ENCODE data around the gene ST8SIA1.

The ST8SIA1 gene

GRCh38 chr12:22329621-22330020, 4.9 kb downstream of the ST8SIA1 start:
- DNase-seq, result no peak

DNA sequence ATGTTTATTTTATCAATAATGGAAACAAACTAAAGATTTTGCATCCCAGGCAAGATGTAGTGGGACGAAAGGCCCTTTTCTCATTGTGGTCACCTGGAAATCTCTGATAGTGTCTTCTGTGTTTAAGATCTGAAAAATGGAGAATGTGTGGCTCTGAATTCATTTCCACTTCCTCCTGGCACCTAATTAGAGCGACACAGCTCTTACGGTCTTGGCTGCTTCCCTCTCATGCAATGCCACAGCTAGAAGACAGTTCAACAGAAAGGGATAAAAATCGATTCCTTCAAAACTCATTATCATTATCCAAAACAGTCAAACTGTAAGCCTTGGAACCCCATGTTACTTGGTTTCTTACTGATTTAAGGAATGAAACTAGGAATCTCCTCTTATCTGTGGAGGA, 9.3 kb downstream of the ST8SIA1 start:
- DNase-seq, result no peak

DNA sequence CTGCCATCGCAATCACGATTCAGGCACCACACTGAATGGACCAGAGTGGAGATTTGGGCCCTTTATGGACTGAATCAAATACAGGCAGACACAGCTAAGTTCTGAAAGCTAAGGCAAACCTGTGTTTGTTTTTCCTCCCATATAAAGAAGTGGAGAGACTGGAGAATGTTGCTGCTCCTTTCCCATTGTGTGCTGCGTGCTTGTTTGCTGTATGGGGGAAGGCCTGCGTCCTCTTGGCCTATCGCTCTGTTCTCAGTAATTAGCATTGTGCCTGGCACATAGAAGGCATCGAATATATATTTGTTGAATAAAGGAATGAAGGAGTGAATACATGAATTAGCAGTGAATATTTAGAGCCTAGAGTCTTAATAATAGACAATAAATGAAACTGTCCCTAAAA, 12.4 kb downstream of the ST8SIA1 start:
- DNase-seq, result no peak

DNA sequence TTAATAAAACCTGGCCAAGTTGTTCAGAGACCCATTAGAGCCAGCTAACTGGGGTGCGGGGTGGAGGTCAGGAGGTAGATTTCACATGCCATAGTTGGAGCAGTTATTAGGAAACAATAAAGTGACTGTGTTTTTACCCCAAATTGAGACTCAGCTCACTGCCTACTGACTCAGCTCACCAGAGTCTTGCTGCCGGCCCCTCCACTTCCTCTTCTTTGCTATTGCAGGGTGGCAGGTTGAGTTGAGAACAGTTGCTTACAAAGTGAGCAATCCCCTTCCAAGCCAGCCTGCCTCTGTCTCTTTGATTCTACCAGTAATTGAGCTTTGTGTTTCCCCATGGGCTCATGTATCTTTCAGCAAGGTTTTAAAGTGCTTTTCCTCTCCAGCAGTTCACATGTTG, 12.9 kb downstream of the ST8SIA1 start:
- no peak for DNase-seq

GRCh38 chr12:22321018-22321605, 13.4 kb downstream of the ST8SIA1 start:
- no peak for DNase-seq

DNA sequence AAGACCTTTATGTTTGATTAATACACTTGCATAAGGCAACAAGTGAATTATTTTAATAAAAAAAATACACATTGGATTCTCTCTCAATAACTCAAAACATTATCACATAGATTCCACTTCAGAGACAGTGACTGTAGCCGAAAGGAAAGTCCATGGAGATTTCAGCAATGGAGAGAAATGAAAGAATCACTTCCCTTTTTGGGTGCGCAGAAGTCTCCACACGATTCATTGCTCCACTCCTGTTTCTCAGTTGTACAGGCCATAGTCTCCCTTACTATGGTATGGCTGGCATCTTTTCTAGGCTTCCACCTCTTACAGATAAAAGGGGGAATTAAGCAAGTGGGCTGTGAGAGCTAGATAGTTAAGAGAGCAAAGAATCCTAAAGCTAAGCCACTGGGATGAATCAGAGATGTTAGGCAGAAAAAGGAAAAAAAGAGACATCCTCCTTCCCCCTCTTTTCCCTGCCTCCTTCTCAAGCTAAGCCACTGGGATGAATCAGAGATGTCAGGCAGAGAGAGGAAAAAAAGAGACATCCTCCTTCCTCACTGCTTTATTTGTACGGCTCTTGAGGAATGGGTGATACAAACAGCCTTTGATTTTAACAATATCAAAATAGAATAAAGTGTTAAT, 16.3 kb downstream of the ST8SIA1 start:
- no peak for DNase-seq

DNA sequence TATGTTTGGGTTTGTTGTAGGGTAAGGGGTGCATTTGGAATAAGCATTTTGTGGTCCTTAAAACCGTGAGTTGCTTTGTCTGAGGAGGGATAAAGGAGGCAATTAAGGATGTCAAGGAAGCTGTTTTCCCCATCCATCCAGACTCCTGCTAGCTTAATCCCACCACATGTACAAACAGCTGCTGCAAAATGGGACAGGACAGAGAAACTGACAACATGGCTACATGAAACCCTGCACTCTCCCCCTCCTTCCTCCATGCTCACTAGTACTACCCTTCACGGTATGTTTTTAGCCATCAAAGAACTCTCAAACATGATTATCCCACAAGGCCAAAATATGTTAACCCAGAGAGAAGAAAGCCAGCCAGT, 20.6 kb downstream of the ST8SIA1 start:
- no peak for DNase-seq

GRCh38 chr12:22313286-22313962, 21.1 kb downstream of the ST8SIA1 start:
- no peak for DNase-seq

DNA sequence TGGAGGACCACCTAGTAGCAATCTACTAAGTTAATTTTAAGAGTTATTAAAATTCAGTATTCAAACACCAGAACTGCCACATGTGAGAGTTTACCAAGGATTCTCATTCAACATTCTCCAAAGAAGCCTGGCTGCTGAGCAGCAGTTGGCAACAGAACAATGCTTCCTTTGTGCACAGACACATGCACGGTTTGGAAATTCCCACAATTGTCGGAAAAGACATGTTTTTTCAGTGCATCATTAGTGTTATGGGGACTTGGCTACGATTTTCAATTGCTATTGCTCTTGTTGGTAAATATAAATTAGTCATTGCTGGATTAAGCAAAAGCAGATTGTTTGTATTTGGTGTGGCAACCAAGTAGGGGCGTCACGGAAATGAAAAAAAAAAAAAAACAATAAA, 22.2 kb downstream of the ST8SIA1 start:
- no peak for DNase-seq

GRCh38 chr12:22310709-22311108, 23.8 kb downstream of the ST8SIA1 start:
- DNase-seq, result no peak

DNA sequence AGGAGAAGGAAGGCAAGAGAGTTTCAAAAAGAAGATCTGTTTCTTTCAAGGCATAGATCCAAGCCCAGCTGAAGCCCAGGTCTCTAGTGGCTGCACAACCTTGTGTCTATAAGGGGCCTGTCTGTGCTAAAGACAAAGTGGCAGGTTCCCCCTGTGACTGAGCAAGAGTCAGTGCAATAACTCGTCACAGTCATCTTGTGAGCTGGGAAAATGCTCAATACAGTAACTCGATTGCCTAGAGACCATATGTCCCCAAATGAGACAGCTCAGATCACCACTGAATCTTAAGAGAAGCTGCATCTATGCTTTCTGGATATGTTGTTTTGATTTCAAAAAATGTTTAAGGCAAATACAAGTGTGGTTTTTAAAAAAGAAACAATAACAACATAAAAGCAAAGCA, 24.2 kb downstream of the ST8SIA1 start:
- no peak for DNase-seq

GRCh38 chr12:22307811-22308210, 26.7 kb downstream of the ST8SIA1 start:
- no peak for DNase-seq

DNA sequence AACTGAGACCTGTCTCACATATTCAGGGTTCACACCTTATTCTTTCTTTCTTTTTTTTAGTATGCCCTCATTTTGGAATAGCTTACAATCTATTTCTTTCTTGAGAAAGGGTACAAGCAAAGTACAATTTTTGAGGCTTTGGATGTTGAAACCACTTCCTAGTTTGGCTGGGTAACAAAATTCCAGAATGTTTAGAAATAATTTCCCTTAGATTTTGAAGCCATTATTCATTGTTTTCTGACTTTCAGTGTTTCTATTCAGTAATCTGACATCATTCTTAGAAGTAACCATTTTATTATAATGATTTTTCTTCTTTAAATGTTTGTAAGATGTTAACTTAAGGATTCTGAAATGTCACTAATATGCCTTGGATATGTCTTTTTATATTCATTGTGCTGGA, 28.2 kb downstream of the ST8SIA1 start:
- DNase-seq, result no peak

- DNase-seq, result no peak
Observed at GRCh38 chr12:22304341-22304740, 30.2 kb downstream of the ST8SIA1 start.

- no peak for DNase-seq
Observed at GRCh38 chr12:22299294-22299912, 35.1 kb downstream of the ST8SIA1 start.

GRCh38 chr12:22289250-22289649, 45.3 kb downstream of the ST8SIA1 start:
- no peak for DNase-seq

DNA sequence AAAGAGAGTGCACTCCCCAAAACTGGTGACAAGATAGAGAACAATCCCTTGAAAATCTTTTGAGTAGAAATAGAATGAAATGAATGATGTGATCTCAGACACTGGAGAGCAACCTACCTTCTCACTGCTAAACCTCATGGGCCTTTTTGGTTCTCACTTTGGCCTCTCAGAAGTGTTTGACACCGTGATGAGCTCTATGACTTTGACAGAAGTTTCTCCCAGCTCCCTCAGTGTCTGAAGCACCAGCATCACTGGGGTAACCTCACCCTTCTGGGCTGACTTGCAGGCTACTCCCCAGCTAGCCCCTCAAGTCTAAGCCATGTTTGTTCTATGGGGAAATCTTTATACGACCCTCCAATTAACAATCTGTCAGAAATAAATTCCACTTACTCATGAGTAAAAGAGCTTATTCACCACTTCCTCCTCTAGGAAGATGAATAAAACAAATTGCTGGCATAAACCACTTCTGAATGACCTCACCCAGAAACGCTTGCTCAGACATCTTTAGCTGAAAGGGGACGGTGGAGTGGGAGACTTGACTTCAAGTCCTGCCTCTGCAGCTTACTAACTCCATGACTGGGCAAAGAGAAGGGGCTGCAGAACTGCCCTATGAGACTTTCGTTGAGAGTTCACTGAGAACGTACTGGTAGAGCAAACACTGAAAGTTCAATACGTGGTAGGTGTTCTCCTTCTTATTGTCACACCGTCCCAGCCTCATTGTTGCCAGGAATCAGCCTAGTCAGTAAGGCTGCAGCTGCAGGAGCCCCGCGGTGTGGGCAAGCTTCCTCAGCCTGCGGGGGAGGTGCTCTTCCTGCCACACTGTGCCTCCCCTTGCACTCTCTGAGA, 46.5 kb downstream of the ST8SIA1 start:
- DNase-seq, result no peak

GRCh38 chr12:22287101-22287500, 47.4 kb downstream of the ST8SIA1 start:
- no peak for DNase-seq

GRCh38 chr12:22286569-22286968, 47.9 kb downstream of the ST8SIA1 start:
- DNase-seq, result no peak

- DNase-seq, result no peak
Observed at GRCh38 chr12:22285846-22286245, 48.7 kb downstream of the ST8SIA1 start.

GRCh38 chr12:22284871-22285270, 49.6 kb downstream of the ST8SIA1 start:
- no peak for DNase-seq

GRCh38 chr12:22283508-22283907, 51.0 kb downstream of the ST8SIA1 start:
- no peak for DNase-seq

DNA sequence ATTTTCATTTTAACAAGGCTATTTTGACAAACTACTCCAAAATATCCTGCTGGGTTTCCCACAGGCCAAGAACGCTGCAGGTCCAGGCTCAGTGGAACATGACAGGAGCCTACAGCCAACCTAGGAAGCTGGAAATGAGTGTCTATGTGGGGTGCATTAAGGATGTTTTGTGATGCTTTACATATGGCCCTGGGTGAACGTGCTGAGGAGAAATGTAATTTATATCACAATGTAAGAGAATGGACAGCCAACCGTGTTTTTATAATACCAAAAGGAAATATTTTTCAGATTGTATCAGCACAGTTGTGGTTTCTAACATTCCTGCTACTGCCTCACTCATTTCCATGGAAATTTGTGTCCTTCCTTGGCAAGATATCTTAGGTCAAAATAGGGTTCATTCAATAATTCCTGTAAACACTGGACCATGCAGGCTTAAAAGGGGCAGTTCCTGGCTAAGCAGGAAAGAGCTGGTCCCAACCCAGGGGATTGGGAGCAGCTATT, 51.5 kb downstream of the ST8SIA1 start:
- DNase-seq, result no peak
